GM12874 (cell line): ENCODE measurements around the gene CCDC127.

Experiments used
- TF ChIP-seq, protein P1 (sequence below): IDR thresholded peaks from 2 replicates; pipeline ENCODE4 v1.5.1; 2011; ENCODE audit warnings: low read depth, mild to moderate bottlenecking, control low read depth, low read length, moderate library complexity; ENCODE audit not compliant: insufficient read depth

Gene CCDC127

DNA sequence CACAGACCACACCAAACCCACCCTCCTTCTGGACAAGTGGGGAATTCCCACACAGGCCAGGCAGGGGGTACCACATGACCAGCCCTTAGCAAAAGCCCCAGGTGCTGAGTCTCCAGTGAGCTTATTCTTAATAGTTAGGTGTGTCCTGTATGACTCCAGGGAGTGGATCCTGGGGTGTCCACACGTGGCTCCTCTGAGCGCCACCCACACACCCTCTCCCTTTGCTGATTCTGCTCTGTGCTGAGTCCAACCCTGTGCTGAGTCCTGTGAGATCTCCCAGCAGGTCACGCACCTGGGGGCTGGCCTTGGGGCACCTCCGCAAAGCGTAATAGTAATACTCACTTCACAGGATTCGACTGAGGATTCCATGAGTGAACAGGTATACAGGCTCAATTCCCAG lies 14.0 kb downstream of the CCDC127 start:
- TF ChIP-seq, protein P1, sequence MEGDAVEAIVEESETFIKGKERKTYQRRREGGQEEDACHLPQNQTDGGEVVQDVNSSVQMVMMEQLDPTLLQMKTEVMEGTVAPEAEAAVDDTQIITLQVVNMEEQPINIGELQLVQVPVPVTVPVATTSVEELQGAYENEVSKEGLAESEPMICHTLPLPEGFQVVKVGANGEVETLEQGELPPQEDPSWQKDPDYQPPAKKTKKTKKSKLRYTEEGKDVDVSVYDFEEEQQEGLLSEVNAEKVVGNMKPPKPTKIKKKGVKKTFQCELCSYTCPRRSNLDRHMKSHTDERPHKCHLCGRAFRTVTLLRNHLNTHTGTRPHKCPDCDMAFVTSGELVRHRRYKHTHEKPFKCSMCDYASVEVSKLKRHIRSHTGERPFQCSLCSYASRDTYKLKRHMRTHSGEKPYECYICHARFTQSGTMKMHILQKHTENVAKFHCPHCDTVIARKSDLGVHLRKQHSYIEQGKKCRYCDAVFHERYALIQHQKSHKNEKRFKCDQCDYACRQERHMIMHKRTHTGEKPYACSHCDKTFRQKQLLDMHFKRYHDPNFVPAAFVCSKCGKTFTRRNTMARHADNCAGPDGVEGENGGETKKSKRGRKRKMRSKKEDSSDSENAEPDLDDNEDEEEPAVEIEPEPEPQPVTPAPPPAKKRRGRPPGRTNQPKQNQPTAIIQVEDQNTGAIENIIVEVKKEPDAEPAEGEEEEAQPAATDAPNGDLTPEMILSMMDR, result no peak

DNA sequence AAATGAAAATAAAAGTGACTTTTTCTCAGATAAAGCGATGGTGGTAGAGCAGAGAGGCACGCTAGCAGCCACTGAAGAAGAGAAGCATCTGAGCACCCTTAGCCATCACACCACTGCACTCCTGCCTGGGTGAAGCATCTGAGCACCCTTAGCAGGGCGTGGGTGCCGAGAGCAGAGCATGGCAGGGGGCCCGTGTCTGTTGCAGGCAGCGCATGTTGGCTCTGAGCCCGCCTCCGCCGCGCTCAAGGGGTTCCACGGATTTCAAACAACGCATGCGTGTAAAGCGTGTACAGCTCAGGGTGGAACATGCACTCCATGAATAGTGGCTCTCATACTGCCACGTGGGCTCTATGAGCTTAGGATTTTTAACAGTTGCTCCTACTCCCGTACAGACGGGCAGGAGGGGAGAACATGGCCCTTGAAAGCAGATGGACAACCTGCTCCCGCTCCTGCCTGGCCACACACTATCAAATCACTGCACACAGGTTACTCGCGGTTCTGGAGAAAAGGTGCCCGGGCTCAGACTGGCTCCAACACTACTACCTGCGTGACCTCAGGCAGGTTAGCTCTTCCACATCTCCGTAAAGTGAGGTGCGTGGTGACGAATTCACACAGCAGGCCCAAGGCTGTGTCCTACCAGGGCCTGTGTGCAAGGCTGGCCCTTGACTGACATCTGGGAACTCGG lies 14.6 kb downstream of the CCDC127 start:
- TF ChIP-seq, protein P1, result no peak

DNA sequence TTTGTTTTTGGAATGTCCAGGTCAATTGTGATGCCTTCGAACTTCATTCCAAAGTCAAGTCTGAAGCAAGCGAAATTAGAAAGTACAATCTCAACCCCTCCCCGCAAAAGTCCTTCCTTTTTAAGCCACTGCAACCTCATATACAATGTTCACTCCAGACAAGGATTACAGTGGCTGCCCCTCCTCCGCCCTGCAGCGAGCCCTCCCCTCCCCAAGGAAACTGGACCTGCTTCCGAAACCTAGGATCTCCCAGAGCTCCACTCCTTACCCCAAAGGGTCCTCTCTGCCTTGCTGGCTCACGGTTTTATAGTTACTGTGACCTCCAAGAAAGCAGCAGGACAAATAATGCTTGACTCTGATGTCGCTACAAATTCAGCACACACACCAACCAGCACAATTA lies 16.3 kb downstream of the CCDC127 start:
- TF ChIP-seq, protein P1, result no peak

DNA sequence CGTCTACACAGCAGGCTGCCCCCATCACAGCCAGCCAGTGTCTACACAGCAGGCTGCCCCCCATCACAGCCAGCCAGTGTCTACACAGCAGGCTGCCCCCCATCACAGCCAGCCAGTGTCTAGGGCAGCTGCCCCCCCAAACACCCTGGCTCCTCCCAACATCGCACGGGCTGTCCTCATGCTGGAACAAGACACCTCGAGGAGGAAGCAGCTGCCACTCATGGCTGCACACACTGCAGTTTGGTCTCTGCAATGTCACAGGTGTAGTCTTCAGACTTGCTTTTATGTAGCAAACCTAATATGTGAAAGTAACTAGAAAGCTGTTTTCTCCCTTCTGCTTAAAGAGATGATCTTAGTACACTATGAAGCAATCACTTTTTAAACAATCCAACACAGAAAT lies 17.0 kb downstream of the CCDC127 start:
- TF ChIP-seq, protein P1, result no peak

DNA sequence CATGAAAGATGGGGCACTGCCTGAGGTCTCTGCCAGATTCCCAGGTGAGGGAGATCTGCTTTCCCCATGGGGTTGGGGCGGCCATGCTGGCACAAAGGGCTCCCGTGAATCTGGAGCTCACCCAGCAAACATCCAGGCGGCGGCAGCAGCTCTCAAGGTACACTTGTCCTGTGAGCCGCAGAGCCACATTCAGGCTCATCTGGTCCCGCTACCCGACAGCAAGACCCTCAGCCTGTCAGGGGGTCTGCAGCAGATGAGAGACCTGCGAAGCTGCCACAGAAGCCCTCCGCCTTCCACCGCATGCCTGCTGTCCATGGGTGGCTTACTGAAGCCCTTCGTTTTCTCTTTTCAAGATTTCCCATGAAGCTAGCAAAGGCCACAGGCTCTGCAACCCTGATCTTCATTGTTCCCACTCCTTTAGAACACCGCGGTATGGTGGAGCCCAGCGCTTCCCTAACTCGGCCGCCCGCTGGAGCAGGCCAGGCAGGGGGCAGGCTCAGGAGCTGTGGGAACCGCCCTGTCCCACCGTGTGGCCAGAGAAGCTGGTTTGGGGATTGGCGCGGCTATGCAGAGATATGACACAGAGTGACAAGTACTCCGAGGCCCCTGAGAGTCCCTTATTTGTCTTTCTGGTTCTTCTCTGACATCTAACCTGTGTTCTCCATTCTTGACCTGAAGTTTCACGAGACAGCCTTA lies 17.9 kb downstream of the CCDC127 start:
- TF ChIP-seq, protein P1, result no peak

DNA sequence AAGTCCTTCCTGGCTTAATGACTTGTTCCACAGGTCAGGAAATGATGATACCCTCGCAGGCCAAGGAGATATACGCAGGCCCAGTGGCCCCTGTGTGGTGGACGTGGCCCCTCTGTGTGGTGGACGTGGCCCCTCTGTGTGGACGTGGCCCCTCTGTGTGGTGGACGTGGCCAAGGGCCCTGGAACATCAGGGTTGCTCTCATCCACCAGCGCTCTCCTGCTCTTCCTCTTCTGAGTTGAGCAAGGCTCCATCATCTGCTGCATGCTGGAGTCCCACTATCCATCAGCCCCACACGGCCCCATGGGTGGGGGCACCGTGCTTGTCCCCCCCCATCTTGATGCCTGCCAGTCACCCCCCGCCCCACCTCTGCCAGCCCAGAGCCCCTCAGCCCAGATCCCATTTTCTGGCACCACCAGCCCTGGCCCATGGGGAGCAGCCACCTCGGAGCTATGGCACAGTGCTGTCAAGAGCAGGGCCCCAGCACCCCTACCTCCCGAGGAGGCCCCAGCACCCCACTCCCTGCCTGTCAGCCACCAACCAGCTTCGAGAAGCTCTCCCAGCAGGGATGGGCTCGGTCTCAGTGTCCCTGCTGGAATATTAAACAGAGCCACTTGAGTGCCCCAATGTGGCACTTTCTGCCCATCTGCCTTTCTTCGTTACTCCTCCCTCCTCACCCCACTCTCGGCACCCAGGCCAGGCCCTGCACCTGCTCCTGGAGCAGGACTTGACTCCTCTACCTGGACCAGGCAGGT lies 18.6 kb downstream of the CCDC127 start:
- TF ChIP-seq, protein P1, result no peak

DNA sequence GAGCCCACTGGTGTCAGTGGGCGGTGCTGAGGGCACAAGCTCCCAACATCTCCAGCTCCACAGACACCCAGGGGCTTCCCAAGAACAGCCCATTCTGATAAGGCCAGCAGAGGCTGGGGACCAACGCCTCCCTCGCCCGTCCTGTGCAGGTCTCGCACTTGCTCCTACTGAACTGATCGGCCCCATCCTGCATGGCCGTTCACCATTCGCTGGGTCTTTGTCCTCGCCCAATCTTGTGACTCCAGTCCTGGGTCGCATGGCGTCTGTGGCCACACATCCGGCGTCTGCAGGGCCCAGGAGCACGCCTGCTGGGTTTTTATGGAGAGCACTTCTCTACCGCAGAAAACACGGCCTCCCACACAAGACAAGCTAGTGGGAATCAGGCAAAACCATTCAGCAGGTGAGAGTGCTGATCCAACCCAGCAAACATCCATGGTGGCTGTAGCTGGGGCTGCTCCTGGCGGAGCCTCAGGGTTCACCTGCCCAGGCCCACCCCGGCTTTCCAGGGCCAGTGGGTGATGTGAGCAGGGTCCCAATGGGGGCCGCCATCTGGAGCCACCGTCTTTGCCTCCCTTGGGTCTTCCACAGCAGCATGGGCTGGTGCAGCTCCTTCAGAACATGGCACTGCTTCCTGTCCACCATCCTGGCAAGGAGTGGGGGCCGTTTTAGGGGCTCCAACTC lies 19.3 kb downstream of the CCDC127 start:
- TF ChIP-seq, protein P1, result no peak
